ENCODE results near the gene RAP1GAP2.

RAP1GAP2 gene

DNA sequence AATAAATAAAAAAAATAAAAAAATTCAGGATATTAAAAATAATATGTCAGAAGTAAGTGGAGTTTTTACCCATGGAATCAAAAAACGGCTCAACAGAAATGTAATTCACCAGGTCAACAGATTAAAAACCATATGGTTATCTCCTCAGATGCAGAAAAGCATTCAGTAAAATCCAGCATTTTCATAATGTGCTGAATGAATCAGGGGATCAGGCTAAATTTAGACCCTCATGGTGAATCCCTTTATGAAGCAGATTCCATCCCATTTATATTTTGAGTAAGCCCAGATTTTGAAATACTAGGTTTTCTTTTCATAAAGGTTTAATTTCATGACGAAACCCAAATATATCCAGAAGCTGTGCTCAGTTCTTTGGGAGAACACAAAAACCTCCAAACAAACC is 182.8 kb downstream of the RAP1GAP2 start:
- H3K4me1 ChIP-seq (ENCODE audit: control insufficient read depth, insufficient read depth, low read length) = peaks cover 6% of the 10 kb centered on the region; the same call in 1 of the 2 replicates
- no peak overlapping the region for H3K4me3 ChIP-seq (ENCODE audit: low read depth, low read length)
- no peaks in the 10 kb centered on the region for H3K9me3 ChIP-seq (ENCODE audit: control insufficient read depth, insufficient read depth, low read depth, low read length)
- H3K36me3 ChIP-seq (ENCODE audit: control insufficient read depth in 2 of 2, insufficient read depth in 1 of 2, low read length in 2 of 2) = peaks cover 3 to 31% of the 10 kb centered on the region in 2 experiments; a peak in 2 of 3 replicates
- no peak overlapping the region for H3K27ac ChIP-seq (ENCODE audit: extremely low read depth, low read depth, low read length)
- TF ChIP-seq ZNF701 (tag by site-specific recombination; IDR thresholded peaks at IDR 0.05) (no peak), ZNF426 (tag by site-specific recombination; IDR thresholded peaks at IDR 0.05) (no peak)
- ChIA-PET POLR2A (no interaction called here), CTCF (no interaction called here)

DNA sequence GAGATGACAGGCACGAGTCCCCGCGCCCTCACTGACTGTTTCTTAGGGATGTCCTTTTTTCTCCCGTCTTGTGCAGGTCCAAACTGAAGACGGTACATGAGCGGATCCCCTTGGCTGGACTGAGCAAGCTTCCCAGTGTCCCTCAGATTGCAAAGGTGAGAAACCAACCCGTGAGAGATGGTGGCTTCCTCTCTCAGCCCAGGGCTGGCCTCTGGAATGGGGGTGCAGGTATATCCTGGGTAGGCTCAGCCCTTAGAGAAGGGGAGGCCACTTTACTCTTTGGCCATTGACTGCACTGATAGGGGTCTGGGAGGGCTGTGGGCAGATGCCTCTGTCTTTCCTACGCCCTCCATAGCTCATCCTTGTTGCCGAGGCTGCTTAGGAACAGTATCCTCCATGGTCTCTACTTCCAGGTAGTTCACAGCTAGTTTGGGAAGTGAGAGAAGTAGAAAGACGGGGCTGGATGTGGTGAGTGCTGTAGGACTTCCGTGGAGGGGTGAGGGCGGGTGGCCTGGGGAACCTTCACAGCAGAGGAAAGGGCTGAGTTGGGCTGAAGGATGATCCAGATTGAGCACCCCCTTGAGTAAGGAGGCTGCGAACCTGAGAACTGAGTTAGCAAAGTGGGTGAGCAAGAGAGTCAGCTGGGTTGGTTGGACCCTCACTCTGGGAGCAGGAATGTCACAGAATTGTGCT is 184.1 kb downstream of the RAP1GAP2 start:
- peaks cover 3 to 41% of the 10 kb centered on the region in 2 experiments; a peak in 2 of 3 replicates for H3K36me3 ChIP-seq (ENCODE audit: control insufficient read depth in 2 of 2, insufficient read depth in 1 of 2, low read length in 2 of 2)
- H3K4me3 ChIP-seq (ENCODE audit: low read depth, low read length) = no peak overlapping the region
- H3K27ac ChIP-seq (ENCODE audit: extremely low read depth, low read depth, low read length) = no peak overlapping the region
- CTCF ChIA-PET = interaction anchor here (1.6 kb wide), 1 partner anchor 14 kb away, joined by 4 read pairs; no protein-coding TSS in a partner anchor
- TF ChIP-seq ZNF558 (tag by site-specific recombination; IDR thresholded peaks at IDR 0.05) = no peak
- TF ChIP-seq, protein P1, sequence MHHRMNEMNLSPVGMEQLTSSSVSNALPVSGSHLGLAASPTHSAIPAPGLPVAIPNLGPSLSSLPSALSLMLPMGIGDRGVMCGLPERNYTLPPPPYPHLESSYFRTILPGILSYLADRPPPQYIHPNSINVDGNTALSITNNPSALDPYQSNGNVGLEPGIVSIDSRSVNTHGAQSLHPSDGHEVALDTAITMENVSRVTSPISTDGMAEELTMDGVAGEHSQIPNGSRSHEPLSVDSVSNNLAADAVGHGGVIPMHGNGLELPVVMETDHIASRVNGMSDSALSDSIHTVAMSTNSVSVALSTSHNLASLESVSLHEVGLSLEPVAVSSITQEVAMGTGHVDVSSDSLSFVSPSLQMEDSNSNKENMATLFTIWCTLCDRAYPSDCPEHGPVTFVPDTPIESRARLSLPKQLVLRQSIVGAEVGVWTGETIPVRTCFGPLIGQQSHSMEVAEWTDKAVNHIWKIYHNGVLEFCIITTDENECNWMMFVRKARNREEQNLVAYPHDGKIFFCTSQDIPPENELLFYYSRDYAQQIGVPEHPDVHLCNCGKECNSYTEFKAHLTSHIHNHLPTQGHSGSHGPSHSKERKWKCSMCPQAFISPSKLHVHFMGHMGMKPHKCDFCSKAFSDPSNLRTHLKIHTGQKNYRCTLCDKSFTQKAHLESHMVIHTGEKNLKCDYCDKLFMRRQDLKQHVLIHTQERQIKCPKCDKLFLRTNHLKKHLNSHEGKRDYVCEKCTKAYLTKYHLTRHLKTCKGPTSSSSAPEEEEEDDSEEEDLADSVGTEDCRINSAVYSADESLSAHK (tag by site-specific recombination; IDR thresholded peaks at IDR 0.05) = no peak
- no peak for TF ChIP-seq ZNF596 (tag by site-specific recombination; IDR thresholded peaks at IDR 0.05)
- TF ChIP-seq ZNF585B (tag by site-specific recombination; IDR thresholded peaks at IDR 0.05) = no peak
- TF ChIP-seq ZBTB1 (tag by site-specific recombination; IDR thresholded peaks at IDR 0.05) = no peak
- TF ChIP-seq, protein P2, sequence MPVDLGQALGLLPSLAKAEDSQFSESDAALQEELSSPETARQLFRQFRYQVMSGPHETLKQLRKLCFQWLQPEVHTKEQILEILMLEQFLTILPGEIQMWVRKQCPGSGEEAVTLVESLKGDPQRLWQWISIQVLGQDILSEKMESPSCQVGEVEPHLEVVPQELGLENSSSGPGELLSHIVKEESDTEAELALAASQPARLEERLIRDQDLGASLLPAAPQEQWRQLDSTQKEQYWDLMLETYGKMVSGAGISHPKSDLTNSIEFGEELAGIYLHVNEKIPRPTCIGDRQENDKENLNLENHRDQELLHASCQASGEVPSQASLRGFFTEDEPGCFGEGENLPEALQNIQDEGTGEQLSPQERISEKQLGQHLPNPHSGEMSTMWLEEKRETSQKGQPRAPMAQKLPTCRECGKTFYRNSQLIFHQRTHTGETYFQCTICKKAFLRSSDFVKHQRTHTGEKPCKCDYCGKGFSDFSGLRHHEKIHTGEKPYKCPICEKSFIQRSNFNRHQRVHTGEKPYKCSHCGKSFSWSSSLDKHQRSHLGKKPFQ (tag by site-specific recombination; IDR thresholded peaks at IDR 0.05) = no peak
- TF ChIP-seq, protein P3, sequence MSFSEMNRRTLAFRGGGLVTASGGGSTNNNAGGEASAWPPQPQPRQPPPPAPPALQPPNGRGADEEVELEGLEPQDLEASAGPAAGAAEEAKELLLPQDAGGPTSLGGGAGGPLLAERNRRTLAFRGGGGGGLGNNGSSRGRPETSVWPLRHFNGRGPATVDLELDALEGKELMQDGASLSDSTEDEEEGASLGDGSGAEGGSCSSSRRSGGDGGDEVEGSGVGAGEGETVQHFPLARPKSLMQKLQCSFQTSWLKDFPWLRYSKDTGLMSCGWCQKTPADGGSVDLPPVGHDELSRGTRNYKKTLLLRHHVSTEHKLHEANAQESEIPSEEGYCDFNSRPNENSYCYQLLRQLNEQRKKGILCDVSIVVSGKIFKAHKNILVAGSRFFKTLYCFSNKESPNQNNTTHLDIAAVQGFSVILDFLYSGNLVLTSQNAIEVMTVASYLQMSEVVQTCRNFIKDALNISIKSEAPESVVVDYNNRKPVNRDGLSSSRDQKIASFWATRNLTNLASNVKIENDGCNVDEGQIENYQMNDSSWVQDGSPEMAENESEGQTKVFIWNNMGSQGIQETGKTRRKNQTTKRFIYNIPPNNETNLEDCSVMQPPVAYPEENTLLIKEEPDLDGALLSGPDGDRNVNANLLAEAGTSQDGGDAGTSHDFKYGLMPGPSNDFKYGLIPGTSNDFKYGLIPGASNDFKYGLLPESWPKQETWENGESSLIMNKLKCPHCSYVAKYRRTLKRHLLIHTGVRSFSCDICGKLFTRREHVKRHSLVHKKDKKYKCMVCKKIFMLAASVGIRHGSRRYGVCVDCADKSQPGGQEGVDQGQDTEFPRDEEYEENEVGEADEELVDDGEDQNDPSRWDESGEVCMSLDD (tag by site-specific recombination; IDR thresholded peaks at IDR 0.05) = no peak
- TF ChIP-seq ZNF544 (tag by site-specific recombination; IDR thresholded peaks at IDR 0.05) = no peak
- no peak for TF ChIP-seq ZNF341 (tag by site-specific recombination; IDR thresholded peaks at IDR 0.05; ENCODE audit: low read depth)
- TF ChIP-seq RBAK (tag by site-specific recombination; IDR thresholded peaks at IDR 0.05) = no peak
- TF ChIP-seq OSR2 (tag by site-specific recombination; IDR thresholded peaks at IDR 0.05) = no peak
- no peak for TF ChIP-seq ZNF548 (tag by site-specific recombination; IDR thresholded peaks at IDR 0.05)
- TF ChIP-seq, protein P4, sequence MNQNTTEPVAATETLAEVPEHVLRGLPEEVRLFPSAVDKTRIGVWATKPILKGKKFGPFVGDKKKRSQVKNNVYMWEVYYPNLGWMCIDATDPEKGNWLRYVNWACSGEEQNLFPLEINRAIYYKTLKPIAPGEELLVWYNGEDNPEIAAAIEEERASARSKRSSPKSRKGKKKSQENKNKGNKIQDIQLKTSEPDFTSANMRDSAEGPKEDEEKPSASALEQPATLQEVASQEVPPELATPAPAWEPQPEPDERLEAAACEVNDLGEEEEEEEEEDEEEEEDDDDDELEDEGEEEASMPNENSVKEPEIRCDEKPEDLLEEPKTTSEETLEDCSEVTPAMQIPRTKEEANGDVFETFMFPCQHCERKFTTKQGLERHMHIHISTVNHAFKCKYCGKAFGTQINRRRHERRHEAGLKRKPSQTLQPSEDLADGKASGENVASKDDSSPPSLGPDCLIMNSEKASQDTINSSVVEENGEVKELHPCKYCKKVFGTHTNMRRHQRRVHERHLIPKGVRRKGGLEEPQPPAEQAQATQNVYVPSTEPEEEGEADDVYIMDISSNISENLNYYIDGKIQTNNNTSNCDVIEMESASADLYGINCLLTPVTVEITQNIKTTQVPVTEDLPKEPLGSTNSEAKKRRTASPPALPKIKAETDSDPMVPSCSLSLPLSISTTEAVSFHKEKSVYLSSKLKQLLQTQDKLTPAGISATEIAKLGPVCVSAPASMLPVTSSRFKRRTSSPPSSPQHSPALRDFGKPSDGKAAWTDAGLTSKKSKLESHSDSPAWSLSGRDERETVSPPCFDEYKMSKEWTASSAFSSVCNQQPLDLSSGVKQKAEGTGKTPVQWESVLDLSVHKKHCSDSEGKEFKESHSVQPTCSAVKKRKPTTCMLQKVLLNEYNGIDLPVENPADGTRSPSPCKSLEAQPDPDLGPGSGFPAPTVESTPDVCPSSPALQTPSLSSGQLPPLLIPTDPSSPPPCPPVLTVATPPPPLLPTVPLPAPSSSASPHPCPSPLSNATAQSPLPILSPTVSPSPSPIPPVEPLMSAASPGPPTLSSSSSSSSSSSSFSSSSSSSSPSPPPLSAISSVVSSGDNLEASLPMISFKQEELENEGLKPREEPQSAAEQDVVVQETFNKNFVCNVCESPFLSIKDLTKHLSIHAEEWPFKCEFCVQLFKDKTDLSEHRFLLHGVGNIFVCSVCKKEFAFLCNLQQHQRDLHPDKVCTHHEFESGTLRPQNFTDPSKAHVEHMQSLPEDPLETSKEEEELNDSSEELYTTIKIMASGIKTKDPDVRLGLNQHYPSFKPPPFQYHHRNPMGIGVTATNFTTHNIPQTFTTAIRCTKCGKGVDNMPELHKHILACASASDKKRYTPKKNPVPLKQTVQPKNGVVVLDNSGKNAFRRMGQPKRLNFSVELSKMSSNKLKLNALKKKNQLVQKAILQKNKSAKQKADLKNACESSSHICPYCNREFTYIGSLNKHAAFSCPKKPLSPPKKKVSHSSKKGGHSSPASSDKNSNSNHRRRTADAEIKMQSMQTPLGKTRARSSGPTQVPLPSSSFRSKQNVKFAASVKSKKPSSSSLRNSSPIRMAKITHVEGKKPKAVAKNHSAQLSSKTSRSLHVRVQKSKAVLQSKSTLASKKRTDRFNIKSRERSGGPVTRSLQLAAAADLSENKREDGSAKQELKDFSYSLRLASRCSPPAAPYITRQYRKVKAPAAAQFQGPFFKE (tag by site-specific recombination; IDR thresholded peaks at IDR 0.05; ENCODE audit: borderline replicate concordance) = no peak
- TF ChIP-seq ZNF133 (tag by site-specific recombination; IDR thresholded peaks at IDR 0.05) = no peak
- TF ChIP-seq ZNF324 (tag by site-specific recombination; IDR thresholded peaks at IDR 0.05) = no peak
- TF ChIP-seq, protein P5, sequence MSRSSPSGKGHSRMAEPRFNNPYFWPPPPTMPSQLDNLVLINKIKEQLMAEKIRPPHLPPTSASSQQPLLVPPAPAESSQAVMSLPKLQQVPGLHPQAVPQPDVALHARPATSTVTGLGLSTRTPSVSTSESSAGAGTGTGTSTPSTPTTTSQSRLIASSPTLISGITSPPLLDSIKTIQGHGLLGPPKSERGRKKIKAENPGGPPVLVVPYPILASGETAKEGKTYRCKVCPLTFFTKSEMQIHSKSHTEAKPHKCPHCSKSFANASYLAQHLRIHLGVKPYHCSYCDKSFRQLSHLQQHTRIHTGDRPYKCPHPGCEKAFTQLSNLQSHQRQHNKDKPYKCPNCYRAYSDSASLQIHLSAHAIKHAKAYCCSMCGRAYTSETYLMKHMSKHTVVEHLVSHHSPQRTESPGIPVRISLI (tag by site-specific recombination; IDR thresholded peaks at IDR 0.05) = no peak
- TF ChIP-seq ZNF555 (tag by site-specific recombination; conservative IDR thresholded peaks at IDR 0.05) = no peak
- no peak for TF ChIP-seq ZNF501 (tag by site-specific recombination; IDR thresholded peaks at IDR 0.05)
- TF ChIP-seq ZSCAN23 (tag by site-specific recombination; IDR thresholded peaks at IDR 0.05) = no peak
- no peaks in the 10 kb centered on the region for H3K9me3 ChIP-seq (ENCODE audit: control insufficient read depth, insufficient read depth, low read depth, low read length)
- POLR2A ChIA-PET = no interaction called here
- peaks cover 6% of the 10 kb centered on the region; the same call in 1 of the 2 replicates for H3K4me1 ChIP-seq (ENCODE audit: control insufficient read depth, insufficient read depth, low read length)
